GM12873 (cell line): ENCODE results near the gene MEGF9.

ENCODE experiments used
- CTCF ChIP-seq: IDR thresholded peaks from 2 replicates; pipeline ENCODE4 v1.5.1; 2012; ENCODE audit warnings: low read depth, mild to moderate bottlenecking, moderate library complexity, low read length, control low read depth; ENCODE audit not compliant: insufficient read depth; ENCODE audit errors: missing control alignments

MEGF9 gene

GRCh38 chr9:120676767-120677402, 37.4 kb downstream of the MEGF9 start:
- no peak for TF ChIP-seq CTCF

- TF ChIP-seq CTCF, result no peak
Measured at GRCh38 chr9:120668399-120668798, 45.9 kb downstream of the MEGF9 start.

GRCh38 chr9:120663950-120664349, 50.3 kb downstream of the MEGF9 start:
- TF ChIP-seq CTCF, result no peak

GRCh38 chr9:120663380-120663779, 50.9 kb downstream of the MEGF9 start:
- no peak for TF ChIP-seq CTCF

- TF ChIP-seq CTCF, result no peak
Measured at GRCh38 chr9:120662513-120662912, 51.8 kb downstream of the MEGF9 start.

GRCh38 chr9:120659676-120660075, 54.6 kb downstream of the MEGF9 start:
- no peak for TF ChIP-seq CTCF

GRCh38 chr9:120659209-120659608, 55.1 kb downstream of the MEGF9 start:
- no peak for TF ChIP-seq CTCF
